ENCODE results near the gene HLCS. TPM values are rescaled to one million over a fixed set of nuclear protein-coding genes. Genes with fewer than 3 reads are reported as not detected.
A peak's percentile ranks its signal among the peaks of the same experiment; 100 is the strongest.

The HLCS gene
- total and polyA plus RNA-seq, 7 donors: 3.0 to 26.0 (median 12.5) TPM

DNA sequence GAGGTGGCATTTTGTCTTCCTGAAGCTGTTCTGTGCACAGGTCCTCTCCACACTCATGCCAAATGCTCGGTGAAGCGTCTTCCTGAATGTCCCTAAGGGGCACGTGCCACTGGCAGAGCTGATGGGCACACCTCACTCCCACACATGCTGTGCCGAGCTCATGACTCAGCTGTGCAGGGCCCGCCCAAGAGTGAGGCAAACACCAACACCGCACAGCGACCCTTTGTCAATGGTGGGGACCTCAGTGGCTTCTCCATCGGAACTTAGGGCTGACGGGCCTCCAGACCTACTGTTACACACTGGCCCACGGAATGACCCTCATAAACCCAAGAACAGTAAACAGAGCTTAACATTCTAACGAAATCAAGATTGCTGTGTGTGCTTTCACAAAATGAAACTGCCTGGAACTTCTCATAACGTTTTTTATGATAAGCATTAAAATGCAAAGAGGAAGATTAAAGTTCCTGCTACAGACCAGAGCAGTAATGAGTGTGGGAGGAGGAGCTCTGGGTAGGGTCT is 178.3 kb downstream of the HLCS start:
- H3K27me3 ChIP-seq: no peaks in the 10 kb centered on the region
- WGBS, 2 donors: 9 to 55% methylated on average over 12 of the region's 12 CpGs
- H3K27ac ChIP-seq: no peak overlapping the region
- TF ChIP-seq POLR2A (IDR thresholded peaks at IDR 0.05) (no peak), POLR2AphosphoS5 (IDR thresholded peaks at IDR 0.05) (no peak), EP300 (IDR thresholded peaks at IDR 0.05) (no peak)
- TF ChIP-seq, protein P1, sequence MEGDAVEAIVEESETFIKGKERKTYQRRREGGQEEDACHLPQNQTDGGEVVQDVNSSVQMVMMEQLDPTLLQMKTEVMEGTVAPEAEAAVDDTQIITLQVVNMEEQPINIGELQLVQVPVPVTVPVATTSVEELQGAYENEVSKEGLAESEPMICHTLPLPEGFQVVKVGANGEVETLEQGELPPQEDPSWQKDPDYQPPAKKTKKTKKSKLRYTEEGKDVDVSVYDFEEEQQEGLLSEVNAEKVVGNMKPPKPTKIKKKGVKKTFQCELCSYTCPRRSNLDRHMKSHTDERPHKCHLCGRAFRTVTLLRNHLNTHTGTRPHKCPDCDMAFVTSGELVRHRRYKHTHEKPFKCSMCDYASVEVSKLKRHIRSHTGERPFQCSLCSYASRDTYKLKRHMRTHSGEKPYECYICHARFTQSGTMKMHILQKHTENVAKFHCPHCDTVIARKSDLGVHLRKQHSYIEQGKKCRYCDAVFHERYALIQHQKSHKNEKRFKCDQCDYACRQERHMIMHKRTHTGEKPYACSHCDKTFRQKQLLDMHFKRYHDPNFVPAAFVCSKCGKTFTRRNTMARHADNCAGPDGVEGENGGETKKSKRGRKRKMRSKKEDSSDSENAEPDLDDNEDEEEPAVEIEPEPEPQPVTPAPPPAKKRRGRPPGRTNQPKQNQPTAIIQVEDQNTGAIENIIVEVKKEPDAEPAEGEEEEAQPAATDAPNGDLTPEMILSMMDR (IDR thresholded peaks at IDR 0.05): no peak
- H3K36me3 ChIP-seq: no peaks in the 10 kb centered on the region
- DNase-seq: no peak
- no peaks in the 10 kb centered on the region for H3K9me3 ChIP-seq
- intact Hi-C loops (cut with DNase I): no loop called here
- H3K4me3 ChIP-seq: peak overlapping the region in 2 of 4 donors; percentile 2 to 20
- no peaks in the 10 kb centered on the region for H3K4me1 ChIP-seq

DNA sequence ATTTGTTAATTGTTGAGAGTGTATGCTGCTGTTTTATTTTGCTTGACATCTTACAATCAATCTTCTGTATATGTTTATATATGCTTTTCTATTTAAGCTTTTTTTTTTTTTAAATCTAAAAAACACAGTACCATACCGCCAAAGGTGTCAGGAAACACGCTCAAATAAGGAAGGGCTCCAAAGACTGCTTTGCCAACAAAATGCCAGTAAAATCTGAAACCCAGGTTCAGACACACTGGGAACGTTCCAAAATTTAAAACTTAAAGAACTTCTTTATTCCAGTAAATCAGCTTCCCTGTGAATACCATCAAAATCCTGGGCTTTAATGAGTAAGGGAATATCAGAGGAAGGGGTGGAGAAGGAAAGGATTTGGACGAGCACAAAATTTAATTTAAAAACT is 180.3 kb downstream of the HLCS start:
- no peaks in the 10 kb centered on the region for H3K4me1 ChIP-seq
- intact Hi-C loops (cut with DNase I): no loop called here
- no peak overlapping the region for H3K27ac ChIP-seq
- H3K27me3 ChIP-seq: no peaks in the 10 kb centered on the region
- H3K9me3 ChIP-seq: no peaks in the 10 kb centered on the region
- H3K36me3 ChIP-seq: no peaks in the 10 kb centered on the region
- no peak for DNase-seq
- H3K4me3 ChIP-seq: no peak overlapping the region
- TF ChIP-seq, protein P1 (IDR thresholded peaks at IDR 0.05): no peak
- TF ChIP-seq POLR2A (IDR thresholded peaks at IDR 0.05) (no peak), EP300 (IDR thresholded peaks at IDR 0.05) (no peak), POLR2AphosphoS5 (IDR thresholded peaks at IDR 0.05) (no peak)
- WGBS, 2 donors: 94% methylated on average over 4 of the region's 4 CpGs

DNA sequence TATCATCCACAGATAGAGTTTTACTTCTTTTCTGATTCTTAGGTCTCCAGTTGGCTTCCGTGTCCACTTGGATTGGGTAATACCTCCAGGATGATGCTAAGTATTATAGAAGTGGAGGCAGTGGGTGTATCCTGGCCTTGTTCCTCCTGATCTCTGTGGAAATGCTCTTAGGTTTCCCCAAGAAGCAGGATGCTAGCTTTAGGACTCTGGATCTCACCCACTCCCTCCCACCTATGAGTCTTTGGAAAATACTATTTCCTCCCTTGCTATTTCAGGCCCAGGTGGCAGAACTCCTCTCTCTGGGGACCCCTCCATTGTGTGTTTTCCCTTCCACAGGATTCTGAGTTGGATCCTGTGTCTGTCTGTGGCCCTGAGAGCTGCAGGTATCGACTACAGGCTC is 180.9 kb downstream of the HLCS start:
- Histone ChIP-seq H3K9me3 (no peaks in the 10 kb centered on the region), H3K4me1 (no peaks in the 10 kb centered on the region), H3K4me3 (no peak overlapping the region), H3K27me3 (no peaks in the 10 kb centered on the region), H3K27ac (no peak overlapping the region), H3K36me3 (no peaks in the 10 kb centered on the region)
- intact Hi-C loops (cut with DNase I): no loop called here
- no peak for DNase-seq
- TF ChIP-seq EP300 (IDR thresholded peaks at IDR 0.05) (no peak), POLR2AphosphoS5 (IDR thresholded peaks at IDR 0.05) (no peak), POLR2A (IDR thresholded peaks at IDR 0.05) (no peak)
- TF ChIP-seq, protein P1 (IDR thresholded peaks at IDR 0.05): no peak
- WGBS, 2 donors: 93 to 97% methylated on average over 2 of the region's 2 CpGs

DNA sequence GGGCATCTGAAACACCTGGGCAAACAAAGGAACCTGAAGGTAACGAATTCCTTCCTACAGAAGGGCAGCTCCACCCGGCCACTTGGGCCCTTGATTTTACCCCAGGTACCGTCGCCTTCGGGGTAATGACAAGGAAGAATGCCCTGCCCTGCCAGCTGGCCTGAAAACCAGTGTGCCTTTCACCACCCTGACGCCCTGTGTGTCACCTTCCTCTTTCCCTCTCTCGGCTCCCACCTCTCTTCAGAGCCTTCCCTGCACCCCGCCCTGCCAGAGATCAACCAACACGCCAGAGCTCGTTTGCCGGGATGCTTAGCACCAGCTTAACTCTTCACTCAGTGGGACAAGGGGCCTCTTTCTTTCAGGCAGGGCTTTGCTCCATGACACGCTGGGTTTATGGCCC is 181.5 kb downstream of the HLCS start:
- Histone ChIP-seq H3K4me1 (no peaks in the 10 kb centered on the region), H3K27ac (no peak overlapping the region), H3K4me3 (no peak overlapping the region), H3K36me3 (no peaks in the 10 kb centered on the region), H3K9me3 (no peaks in the 10 kb centered on the region), H3K27me3 (no peaks in the 10 kb centered on the region)
- no peak for DNase-seq
- intact Hi-C loops (cut with DNase I): no loop called here
- TF ChIP-seq POLR2A (IDR thresholded peaks at IDR 0.05): no peak
- TF ChIP-seq, protein P1 (IDR thresholded peaks at IDR 0.05): no peak
- TF ChIP-seq POLR2AphosphoS5 (IDR thresholded peaks at IDR 0.05): no peak
- TF ChIP-seq EP300 (IDR thresholded peaks at IDR 0.05): no peak
- 36 to 78% methylated on average over 12 of the region's 12 CpGs for WGBS, 2 donors

All from sigmoid colon (tissue), 7 donors.